ENCODE results near the gene KLF6. TPM values are rescaled to one million over a fixed set of nuclear protein-coding genes. Genes with fewer than 3 reads are reported as not detected.

Gene KLF6
- total RNA-seq, 1 donor from 2014 or later = 171 TPM

GRCh38 chr10:3811291-3811870 lies 26.4 kb upstream of the KLF6 start:
- no peak for DNase-seq (ENCODE audit: low spot score)

GRCh38 chr10:3808689-3809199 lies 23.7 kb upstream of the KLF6 start:
- no peak for DNase-seq (ENCODE audit: low spot score)

GRCh38 chr10:3807928-3808496 lies 23.0 kb upstream of the KLF6 start:
- no peak for DNase-seq (ENCODE audit: low spot score)

- DNase-seq (ENCODE audit: low spot score) = no peak
Measured at GRCh38 chr10:3807211-3807927, 22.4 kb upstream of the KLF6 start.

DNA sequence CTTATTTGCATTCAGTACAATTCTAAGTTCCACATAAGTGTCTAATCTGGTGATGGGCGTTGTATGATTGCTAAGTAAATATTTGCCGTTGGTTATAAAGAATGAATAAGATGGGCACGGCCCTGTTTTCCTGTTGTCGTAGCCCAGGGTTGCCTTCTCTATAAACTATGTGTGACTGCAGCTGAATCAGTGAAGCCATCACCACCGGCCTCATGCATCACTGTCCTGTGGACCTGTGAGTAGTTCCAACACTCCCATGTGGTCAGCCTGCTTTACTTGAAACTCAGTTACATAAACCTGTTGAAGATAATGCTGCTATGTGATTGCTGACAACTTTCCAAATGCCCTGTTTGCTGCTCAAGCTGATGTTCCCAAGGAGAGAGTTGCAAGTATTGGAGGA lies 21.6 kb upstream of the KLF6 start:
- DNase-seq (ENCODE audit: low spot score) = no peak

DNA sequence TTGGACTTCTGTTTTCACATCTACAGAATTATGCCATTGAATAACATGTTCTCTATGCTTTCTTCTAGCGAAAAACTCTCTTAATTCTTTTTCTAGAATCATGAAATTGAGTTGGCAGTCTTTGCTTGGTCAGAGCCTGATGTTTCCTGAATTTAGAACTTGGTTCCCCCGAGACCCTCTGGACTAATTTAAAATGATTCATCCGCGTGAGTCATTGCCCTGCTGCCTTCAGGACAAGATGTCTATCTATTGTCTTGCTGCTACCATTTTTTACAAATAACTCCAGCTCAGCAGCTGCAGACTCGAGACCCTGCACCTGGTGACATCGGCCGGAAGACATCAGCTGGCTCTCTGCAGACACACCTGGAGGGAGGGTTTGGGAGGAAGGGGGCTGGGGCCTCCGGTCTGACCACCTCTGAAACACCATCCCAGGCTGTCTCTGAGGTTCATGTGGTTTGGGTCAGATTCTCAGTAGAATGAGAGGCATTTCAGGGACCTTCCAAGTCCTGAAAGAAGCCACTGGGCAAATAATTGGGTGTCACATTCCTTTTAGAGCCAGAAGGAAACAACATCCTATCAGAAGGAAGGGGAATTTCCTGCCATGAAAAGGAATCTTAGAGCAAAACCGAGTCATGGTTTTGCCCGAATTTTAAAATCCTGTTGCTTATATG lies 20.9 kb upstream of the KLF6 start:
- DNase-seq (ENCODE audit: low spot score) = no peak

DNA sequence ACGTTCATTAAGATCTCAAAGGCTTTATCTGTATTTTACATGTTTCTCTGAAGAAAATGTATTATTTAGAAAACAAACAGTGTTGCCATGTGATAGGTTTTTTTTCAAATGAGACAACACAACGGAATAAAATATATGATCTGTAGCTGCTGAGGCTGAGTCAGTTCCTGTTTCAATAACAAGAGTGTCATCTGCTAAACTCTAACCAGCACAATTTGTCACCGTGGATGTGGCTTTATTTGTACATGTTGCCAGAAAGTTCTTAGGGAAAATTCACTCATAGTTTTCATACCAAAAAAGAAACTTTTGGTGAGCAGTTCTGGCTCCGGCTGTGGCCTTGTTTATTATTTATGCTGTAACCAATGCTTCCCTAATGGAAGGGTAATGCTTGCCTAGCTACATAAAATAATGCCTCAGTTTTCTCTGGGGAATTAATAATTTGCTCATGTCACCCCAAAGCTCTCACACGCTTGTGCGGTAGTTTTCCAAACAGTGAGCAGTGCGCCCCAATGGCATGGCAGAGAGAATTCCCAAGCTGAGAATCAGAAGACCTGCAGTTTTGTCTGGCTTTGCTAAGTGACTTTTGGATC lies 20.3 kb upstream of the KLF6 start:
- DNase-seq (ENCODE audit: low spot score) = no peak

DNA sequence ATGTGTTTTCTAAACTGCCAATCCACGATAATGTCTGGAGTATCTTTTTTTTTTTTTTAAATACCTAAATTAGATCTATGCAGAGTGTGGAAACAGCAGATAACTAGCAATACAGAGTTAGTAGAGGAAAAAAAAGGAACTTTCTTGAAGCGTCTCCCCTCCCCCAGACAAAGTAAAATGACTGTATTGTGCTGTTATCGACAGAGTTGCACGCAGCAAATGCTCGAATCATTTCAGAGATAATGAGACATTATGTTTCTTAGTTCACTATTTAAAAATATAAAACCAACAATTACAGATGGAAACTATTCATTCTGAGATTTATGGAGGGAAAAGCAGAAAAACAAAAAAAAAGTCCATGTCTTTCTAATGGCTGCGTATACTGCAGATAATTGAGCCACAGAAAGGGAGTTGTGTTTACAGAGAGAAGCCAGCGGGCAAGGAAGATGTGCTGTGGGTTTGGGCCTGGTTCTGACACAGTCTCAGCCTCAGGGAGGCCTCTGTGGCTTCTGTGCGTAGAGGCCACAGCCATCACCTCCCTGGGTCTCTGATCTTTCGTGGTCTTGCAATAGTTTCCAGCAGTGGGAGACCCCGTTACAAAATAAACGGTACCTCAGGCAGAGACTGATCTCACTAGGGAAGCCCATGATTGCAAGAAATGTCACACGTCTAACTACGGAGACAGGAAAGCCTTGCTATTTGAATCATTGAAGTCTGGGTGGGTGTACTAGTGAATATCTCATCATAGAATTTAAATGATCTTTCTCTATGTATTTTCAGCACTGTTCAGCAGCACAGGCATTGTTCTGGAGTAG lies 19.1 kb upstream of the KLF6 start:
- DNase-seq (ENCODE audit: low spot score) = no peak

GRCh38 chr10:3803295-3803926 lies 18.4 kb upstream of the KLF6 start:
- DNase-seq (ENCODE audit: low spot score) = no peak

- DNase-seq (ENCODE audit: low spot score) = no peak
Measured at GRCh38 chr10:3802526-3803265, 17.7 kb upstream of the KLF6 start.

GRCh38 chr10:3801558-3802192 lies 16.7 kb upstream of the KLF6 start:
- no peak for DNase-seq (ENCODE audit: low spot score)

DNA sequence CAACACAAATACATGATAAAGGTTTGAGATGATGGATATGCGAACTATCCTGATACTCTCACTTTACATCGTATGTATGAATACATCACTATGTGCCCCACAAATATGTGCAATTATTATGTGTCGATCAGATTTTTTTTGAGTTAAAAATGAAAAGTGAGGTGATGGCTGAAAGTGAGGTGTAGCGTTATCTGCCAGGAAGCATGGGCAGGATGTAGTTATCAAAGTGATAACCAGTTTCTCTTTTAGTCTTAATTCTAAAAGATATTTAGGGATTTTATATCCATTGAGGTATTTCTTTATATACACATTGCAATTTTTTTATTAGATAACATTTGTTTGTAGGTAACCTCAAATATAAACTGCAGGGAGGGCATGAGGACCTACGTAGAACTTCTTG lies 15.6 kb upstream of the KLF6 start:
- DNase-seq (ENCODE audit: low spot score) = no peak

- DNase-seq (ENCODE audit: low spot score) = no peak
Measured at GRCh38 chr10:3797750-3798149, 12.7 kb upstream of the KLF6 start.

DNA sequence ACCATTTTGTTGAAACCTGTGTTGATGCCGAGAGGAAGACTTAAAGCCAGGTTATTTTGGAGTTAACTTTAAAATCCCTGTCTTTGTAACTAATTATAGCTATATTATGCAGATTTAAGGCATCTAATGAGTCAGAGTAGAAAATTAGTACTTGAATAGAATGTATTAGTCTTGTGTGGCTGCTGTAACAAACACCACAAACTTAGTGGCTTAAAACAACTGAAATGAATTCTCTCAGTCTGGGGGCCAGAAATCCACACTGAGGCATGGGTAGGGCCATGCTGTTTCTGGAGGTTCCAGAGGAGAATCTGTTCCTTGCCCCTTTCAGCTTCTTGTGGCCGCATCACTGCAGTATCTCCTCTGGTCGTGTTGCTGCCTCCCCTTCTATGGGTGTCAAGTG lies 8.5 kb upstream of the KLF6 start:
- DNase-seq (ENCODE audit: low spot score) = no peak

DNA sequence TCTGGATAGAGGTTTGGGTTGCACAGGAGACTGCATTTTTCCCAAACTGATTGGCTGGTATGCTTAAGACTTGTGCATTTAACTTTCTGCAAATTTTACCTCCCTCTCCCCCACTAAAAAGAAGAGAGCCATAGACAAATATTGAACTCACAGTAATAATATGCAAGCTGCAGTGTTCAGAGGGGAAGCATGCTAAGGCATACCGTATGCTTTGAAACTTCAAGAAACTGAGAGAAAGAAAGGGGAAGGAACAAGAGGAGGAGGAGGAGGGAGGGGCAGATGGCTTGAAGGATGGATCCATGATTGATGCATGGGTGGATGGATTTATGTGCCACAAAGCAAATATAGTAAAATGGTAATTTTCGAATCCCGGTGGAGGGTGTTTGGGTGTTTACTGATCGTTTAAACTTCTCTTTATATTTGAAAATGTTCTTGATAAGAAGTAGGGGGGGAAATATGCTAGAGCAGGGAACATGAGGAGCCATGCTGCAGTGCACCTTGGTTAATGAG lies 7.8 kb upstream of the KLF6 start:
- no peak for DNase-seq (ENCODE audit: low spot score)

DNA sequence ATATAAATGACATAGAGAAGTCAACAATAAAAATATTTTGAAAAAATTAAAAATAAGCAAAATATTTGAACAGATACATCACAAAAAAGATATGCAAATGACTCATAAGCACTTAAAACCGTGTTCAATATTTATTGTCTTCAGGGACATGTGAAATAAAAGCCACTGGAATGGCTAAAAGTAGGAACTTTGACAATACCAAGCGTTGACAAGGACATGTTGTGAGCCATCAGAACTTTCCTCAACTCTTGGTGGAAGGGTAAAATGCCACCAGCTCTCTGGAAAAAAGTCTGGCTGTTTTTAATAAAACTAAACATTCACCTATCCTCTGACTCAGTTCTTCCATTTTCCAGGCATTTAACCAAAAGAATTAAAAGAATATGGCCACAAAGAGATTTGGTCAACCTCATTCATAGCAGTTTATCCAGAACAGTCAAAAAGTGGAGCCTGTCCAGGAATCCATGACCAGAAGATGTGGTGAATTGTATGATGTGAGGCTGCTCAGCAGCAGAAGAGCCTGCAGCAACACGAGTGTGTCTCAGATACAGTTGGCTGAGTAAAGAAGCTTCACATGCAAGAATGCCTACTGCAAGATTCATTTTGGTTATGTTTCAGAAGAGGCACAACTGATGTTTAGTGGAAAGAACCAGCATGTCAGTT lies 7.1 kb upstream of the KLF6 start:
- DNase-seq (ENCODE audit: low spot score) = no peak

DNA sequence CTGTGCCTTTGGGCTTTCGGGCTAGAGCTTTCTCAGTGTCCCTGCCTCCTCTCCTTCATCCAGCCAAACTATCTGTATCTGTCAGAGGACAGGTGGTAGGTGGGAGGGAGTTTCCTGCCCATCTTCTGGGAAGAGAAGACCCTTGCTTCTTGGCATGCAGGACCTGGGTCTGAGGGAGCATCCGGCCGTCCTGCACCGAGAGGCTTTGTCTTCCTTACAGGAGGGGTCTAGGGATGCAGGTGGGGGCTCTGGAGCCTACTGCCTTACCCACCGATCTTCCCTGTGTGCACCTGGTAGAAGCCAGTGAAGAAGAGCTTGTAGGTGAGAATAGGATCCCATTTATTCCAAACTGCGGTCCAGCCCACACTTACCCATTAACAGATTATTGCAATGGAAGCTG lies 5.8 kb upstream of the KLF6 start:
- no peak for DNase-seq (ENCODE audit: low spot score)

DNA sequence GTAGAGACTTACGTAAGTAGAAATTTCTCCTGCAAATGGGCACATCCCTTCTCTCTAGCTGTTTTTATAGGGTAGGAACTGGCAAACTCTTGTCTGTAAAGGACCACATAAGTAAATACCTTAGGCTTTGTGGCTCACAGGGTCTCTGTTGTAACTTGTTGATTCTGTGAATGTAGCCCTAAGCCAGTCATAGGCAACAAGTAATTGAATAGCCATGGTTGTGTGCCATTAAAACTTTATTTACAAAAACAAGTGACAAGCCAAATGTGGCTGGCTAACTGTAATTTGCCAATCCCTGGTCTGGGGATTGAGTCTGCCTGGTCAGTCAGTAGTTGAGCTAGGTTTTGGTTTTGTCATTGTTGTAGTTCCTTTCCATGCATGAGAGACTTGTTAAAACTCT lies 5.3 kb upstream of the KLF6 start:
- no peak for DNase-seq (ENCODE audit: low spot score)

- DNase-seq (ENCODE audit: low spot score) = no peak
Measured at GRCh38 chr10:3789621-3790020, 4.6 kb upstream of the KLF6 start.

All from umbilical cord (tissue), 2 donors.